Right lung (tissue), 5 donors: Measurements from ENCODE around the gene SEC14L1. TPM values are rescaled to one million over a fixed set of nuclear protein-coding genes. Genes with fewer than 3 reads are reported as not detected.

ENCODE experiments used
- DNase-seq, 2 donors: peaks; one replicate each; pipeline ENCODE4 v3.0.0-alpha.2; 2013
- polyA plus RNA-seq, 5 donors: library from polyadenylated mRNA; unstranded; fragments of 120-200 nt; gene quantifications; one replicate each; pipeline versions ENCODE4 v1.2.1 to v1.2.3, GENCODE V29; 2013; ENCODE audit warnings: inconsistent platforms in 1 of 5, low replicate concordance in 1 of 5; ENCODE audit not compliant: insufficient read length in 5 of 5, insufficient read depth in 1 of 5

The SEC14L1 gene
- polyA plus RNA-seq, 5 donors: 78.0 to 93.8 (median 81.1) TPM

GRCh38 chr17:77257169-77257568, 116.4 kb downstream of the SEC14L1 start:
- DNase-seq: no peak

- no peak for DNase-seq
Observed at GRCh38 chr17:77257596-77258458, 117.1 kb downstream of the SEC14L1 start.

GRCh38 chr17:77258638-77259037, 117.9 kb downstream of the SEC14L1 start:
- DNase-seq: no peak

GRCh38 chr17:77264617-77265230, 124.0 kb downstream of the SEC14L1 start:
- DNase-seq: no peak

- DNase-seq: no peak
Observed at GRCh38 chr17:77266213-77266612, 125.4 kb downstream of the SEC14L1 start.
